GM20000 (cell line): ENCODE data around the gene DIAPH1.

Experiments used
- DNase-seq: peaks from one replicate; pipeline ENCODE4 v3.0.0; 2012; ENCODE audit warnings: low spot score
- TF ChIP-seq, protein P1 (sequence below): IDR thresholded peaks from 2 replicates; pipeline ENCODE4 v1.5.1; 2012; ENCODE audit warnings: mild to moderate bottlenecking, control low read depth; ENCODE audit errors: extremely low read depth, missing control alignments

DIAPH1 gene

DNA sequence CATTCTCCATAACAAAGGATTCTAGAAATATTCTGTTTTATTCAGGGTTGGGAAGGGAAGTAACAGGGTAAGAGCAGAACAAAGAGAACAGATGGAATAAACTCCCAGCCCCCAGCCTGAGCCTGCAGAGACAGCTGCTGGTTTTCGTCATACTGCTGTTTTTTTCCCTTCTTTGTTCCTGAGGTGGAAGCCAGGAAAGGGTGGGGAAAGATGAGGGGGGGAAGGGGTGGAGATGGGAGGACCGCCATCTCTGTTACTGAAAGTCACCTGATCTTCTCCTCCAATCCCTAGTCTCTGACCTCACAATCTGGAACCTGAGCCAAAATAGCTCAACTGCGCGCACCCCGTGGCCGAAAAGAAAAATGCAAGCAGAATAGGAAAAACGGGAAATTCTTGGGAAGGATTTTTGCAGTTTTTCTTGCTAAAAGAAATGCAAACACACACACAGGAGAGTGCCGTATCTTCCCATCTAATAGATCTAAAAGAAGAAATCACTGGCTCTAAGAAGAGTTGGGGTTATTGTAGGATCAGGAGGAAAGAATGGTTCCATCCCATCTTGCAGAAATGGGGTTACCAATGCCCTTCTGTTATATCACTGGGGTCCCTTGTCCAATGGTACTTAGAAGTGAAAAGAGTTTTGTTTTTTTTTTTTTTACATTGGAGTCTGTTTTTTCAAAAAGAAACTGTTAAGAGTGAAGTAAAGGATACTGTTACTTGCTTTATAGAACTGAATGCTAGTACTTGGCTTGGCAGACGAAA lies 57.9 kb downstream of the DIAPH1 start:
- TF ChIP-seq, protein P1, sequence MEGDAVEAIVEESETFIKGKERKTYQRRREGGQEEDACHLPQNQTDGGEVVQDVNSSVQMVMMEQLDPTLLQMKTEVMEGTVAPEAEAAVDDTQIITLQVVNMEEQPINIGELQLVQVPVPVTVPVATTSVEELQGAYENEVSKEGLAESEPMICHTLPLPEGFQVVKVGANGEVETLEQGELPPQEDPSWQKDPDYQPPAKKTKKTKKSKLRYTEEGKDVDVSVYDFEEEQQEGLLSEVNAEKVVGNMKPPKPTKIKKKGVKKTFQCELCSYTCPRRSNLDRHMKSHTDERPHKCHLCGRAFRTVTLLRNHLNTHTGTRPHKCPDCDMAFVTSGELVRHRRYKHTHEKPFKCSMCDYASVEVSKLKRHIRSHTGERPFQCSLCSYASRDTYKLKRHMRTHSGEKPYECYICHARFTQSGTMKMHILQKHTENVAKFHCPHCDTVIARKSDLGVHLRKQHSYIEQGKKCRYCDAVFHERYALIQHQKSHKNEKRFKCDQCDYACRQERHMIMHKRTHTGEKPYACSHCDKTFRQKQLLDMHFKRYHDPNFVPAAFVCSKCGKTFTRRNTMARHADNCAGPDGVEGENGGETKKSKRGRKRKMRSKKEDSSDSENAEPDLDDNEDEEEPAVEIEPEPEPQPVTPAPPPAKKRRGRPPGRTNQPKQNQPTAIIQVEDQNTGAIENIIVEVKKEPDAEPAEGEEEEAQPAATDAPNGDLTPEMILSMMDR = peak; percentile 43
- DNase-seq = no peak

GRCh38 chr5:141560151-141560550 lies 58.6 kb downstream of the DIAPH1 start:
- no peak for DNase-seq
- TF ChIP-seq, protein P1 = no peak

- TF ChIP-seq, protein P1 = no peak
- no peak for DNase-seq
Observed at GRCh38 chr5:141559461-141559860, 59.3 kb downstream of the DIAPH1 start.

DNA sequence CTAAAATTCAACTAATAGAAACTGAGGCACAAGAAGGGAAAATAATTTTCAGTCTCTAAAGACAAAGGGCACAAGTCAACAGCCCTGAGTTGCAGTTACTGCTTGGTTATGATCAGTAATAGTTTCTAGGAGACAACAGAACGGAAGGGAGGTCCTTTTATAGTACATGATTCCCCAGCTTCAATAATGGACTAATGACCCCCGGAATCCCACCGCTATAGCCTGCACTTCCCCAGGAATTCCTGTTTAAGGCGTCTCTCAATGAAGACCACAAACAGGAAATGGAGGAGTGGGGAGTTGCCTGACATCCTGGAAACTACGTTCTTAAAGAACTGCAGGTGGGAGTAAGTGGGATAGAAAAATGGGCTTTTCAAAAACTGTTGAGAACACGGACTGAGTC lies 60.6 kb downstream of the DIAPH1 start:
- no peak for DNase-seq
- TF ChIP-seq, protein P1 = no peak

DNA sequence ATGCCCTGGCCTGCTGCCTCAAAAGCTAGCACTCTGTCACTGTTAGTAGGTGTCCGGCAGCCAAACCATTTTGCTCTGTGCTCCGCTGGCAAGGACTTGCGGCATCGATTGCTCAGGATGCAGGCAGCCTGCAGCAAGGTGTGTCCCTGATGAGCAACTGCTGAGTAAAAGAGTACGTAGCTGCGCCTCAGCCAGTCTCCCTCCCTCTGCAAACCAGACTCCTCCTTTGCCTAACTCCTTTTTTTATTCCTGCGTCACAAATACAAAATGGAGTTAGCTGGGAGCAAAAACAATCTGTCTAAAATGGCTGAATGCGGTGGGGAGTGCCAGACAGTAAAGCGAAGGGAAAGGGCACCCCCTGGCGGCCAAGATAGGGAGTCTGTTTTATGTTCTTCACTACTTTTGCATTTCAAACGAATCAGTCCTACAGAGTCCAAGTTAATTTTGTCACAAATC lies 61.1 kb downstream of the DIAPH1 start:
- DNase-seq = peak; percentile 55
- TF ChIP-seq, protein P1 = peak; percentile 46

GRCh38 chr5:141547921-141548320 lies 70.9 kb downstream of the DIAPH1 start:
- DNase-seq = no peak
- TF ChIP-seq, protein P1 = no peak

DNA sequence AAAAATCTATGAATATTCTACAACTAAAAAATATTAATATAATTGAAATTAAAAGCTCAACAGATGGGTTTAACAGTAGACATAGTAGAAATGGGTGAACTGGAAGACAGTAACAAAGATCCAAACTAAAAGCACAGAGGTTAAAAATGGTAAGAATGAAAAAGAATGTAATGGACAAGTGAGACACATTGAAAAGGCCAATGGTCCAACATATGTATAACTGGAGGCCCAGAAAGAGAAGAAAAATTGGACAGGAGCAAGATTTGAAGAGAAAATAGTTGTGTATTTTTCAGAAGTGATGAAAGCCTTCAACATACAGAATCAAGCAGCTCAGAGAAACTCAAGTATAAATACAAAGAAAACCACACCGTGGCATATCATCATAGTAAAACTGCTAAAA lies 71.3 kb downstream of the DIAPH1 start:
- no peak for DNase-seq
- TF ChIP-seq, protein P1 = no peak
